H9 (cell line): Measurements from ENCODE around the gene LRRN1. TPM values are rescaled to one million over a fixed set of nuclear protein-coding genes. Genes with fewer than 3 reads are reported as not detected.

Experiments
- DNase-seq: peaks from one replicate; pipeline ENCODE4 v3.0.0-alpha.2; 2017
- H2AFZ ChIP-seq: one replicate; pipeline ENCODE4 v1.6.1; 2013; ENCODE audit warnings: mild to moderate bottlenecking, low read length, control low read depth, moderate library complexity
- H2AK5ac ChIP-seq: 2 replicates; pipeline ENCODE4 v1.6.1; 2013; ENCODE audit warnings: low read length, control low read depth, mixed read lengths; ENCODE audit not compliant: insufficient read length
- H2BK120ac ChIP-seq: one replicate; pipeline ENCODE4 v1.6.1; 2013; ENCODE audit warnings: low read depth, mild to moderate bottlenecking, low read length, control low read depth, inconsistent platforms; ENCODE audit not compliant: poor library complexity, severe bottlenecking
- H2BK12ac ChIP-seq: 2 replicates; pipeline ENCODE4 v1.6.1; 2013; ENCODE audit warnings: low read length, control low read depth, mixed read lengths, low read depth; ENCODE audit not compliant: insufficient read length
- H2BK15ac ChIP-seq: 2 replicates; pipeline ENCODE4 v1.6.1; 2013; ENCODE audit warnings: low read depth, low read length, control low read depth
- H2BK20ac ChIP-seq: one replicate; pipeline ENCODE4 v1.6.1; 2013; ENCODE audit warnings: low read depth, mild to moderate bottlenecking, low read length, control low read depth, inconsistent platforms; ENCODE audit not compliant: poor library complexity, severe bottlenecking
- H2BK5ac ChIP-seq: 2 replicates; pipeline ENCODE4 v1.6.1; 2013; ENCODE audit warnings: low read length, control low read depth, mixed read lengths; ENCODE audit not compliant: insufficient read length
- H3K14ac ChIP-seq: 2 replicates; pipeline ENCODE4 v1.6.1; 2013; ENCODE audit warnings: low read length, control low read depth; ENCODE audit not compliant: insufficient read depth
- H3K18ac ChIP-seq: 2 replicates; pipeline ENCODE4 v1.6.1; 2013; ENCODE audit warnings: low read depth, mild to moderate bottlenecking, mixed read lengths, low read length, control low read depth; ENCODE audit not compliant: insufficient read length
- H3K23ac ChIP-seq: 2 replicates; pipeline ENCODE4 v1.6.1; 2013; ENCODE audit warnings: low read length, control low read depth, mixed read lengths, low read depth; ENCODE audit not compliant: insufficient read length
- H3K23me2 ChIP-seq: 2 replicates; pipeline ENCODE4 v1.6.1; 2013; ENCODE audit warnings: low read depth, mild to moderate bottlenecking, mixed read lengths, low read length, control low read depth; ENCODE audit not compliant: insufficient read length, poor library complexity, severe bottlenecking
- H3K27ac ChIP-seq: 2 replicates; pipeline ENCODE4 v1.5.1; 2013; ENCODE audit warnings: low read length, control low read depth, mixed read lengths, low read depth; ENCODE audit not compliant: insufficient read length
- H3K27me3 ChIP-seq: 2 replicates; pipeline ENCODE4 v1.6.1; 2013; ENCODE audit warnings: low read length, control low read depth, inconsistent platforms; ENCODE audit not compliant: insufficient read depth
- H3K4ac ChIP-seq: 2 replicates; pipeline ENCODE4 v1.6.1; 2013; ENCODE audit warnings: low read depth, mild to moderate bottlenecking, control low read depth, inconsistent platforms, low read length, moderate library complexity
- H3K4me1 ChIP-seq: 2 replicates; pipeline ENCODE4 v1.6.1; 2013; ENCODE audit warnings: low read length, control low read depth, inconsistent platforms; ENCODE audit not compliant: insufficient read depth
- H3K4me2 ChIP-seq: 2 replicates; pipeline ENCODE4 v1.6.1; 2013; ENCODE audit warnings: low read length, control low read depth, mixed read lengths; ENCODE audit not compliant: insufficient read length, insufficient read depth
- H3K56ac ChIP-seq: 2 replicates; pipeline ENCODE4 v1.6.1; 2013; ENCODE audit warnings: low read depth, mild to moderate bottlenecking, mixed read lengths, low read length, control low read depth; ENCODE audit not compliant: insufficient read length
- H3K79me1 ChIP-seq: 2 replicates; pipeline ENCODE4 v1.6.1; 2013; ENCODE audit warnings: low read depth, mild to moderate bottlenecking, moderate library complexity, low read length, control low read depth, inconsistent platforms; ENCODE audit not compliant: insufficient read depth, poor library complexity, severe bottlenecking
- H3K79me2 ChIP-seq: 2 replicates; pipeline ENCODE4 v1.6.1; 2013; ENCODE audit warnings: low read length, control low read depth, inconsistent platforms; ENCODE audit not compliant: insufficient read depth
- H3K9ac ChIP-seq: 2 replicates; pipeline ENCODE4 v1.6.1; 2013; ENCODE audit warnings: low read length, control low read depth, mixed read lengths; ENCODE audit not compliant: insufficient read length; ENCODE audit errors: extremely low read depth
- H3K9me3 ChIP-seq: one replicate; pipeline ENCODE4 v1.6.1; 2013; ENCODE audit warnings: low read depth, low read length, inconsistent platforms; ENCODE audit not compliant: control insufficient read depth
- H3T11ph ChIP-seq: one replicate; pipeline ENCODE4 v1.6.1; 2013; ENCODE audit warnings: mild to moderate bottlenecking, low read length, control low read depth, inconsistent platforms
- H4K20me1 ChIP-seq: one replicate; pipeline ENCODE4 v1.6.1; 2013; ENCODE audit not compliant: control insufficient read depth, insufficient read length, insufficient read depth
- H4K5ac ChIP-seq: 2 replicates; pipeline ENCODE4 v1.6.1; 2013; ENCODE audit warnings: low read depth, mild to moderate bottlenecking, mixed read lengths, low read length, control low read depth; ENCODE audit not compliant: insufficient read length
- H4K8ac ChIP-seq: replicated peaks from 2 replicates; pipeline ENCODE4 v1.6.1; 2013; ENCODE audit warnings: low read length, control low read depth, mixed read lengths, low read depth; ENCODE audit not compliant: insufficient read length
- H4K91ac ChIP-seq: 2 replicates; pipeline ENCODE4 v1.6.1; 2013; ENCODE audit warnings: low read depth, mild to moderate bottlenecking, moderate library complexity, mixed read lengths, low read length, control low read depth; ENCODE audit not compliant: insufficient read length
- H3K27ac Mint-ChIP-seq, 3 experiments: 2 replicates in 2 of 3; 3 replicates in 1 of 3; pipeline ENCODE4 v1.8.0; 2020 to 2021; ENCODE audit warnings: mixed read lengths in 3 of 3, mild to moderate bottlenecking in 1 of 3, moderate library complexity in 1 of 3
- H3K27me3 Mint-ChIP-seq: 2 replicates; pipeline ENCODE4 v1.8.0; 2021; ENCODE audit warnings: low read depth, mild to moderate bottlenecking, moderate library complexity, mixed read lengths
- H3K36me3 Mint-ChIP-seq, 3 experiments: 2 replicates in 2 of 3; 3 replicates in 1 of 3; pipeline ENCODE4 v1.8.0; 2020 to 2021; ENCODE audit warnings: low read depth in 3 of 3, mixed read lengths in 3 of 3; ENCODE audit not compliant: insufficient read depth in 1 of 3
- H3K4me1 Mint-ChIP-seq, 2 experiments: 2 replicates each; pipeline ENCODE4 v1.8.0; 2020; ENCODE audit warnings: mixed read lengths in 2 of 2
- H3K4me3 Mint-ChIP-seq, 2 experiments: 2 replicates in 1 of 2; 3 replicates in 1 of 2; pipeline ENCODE4 v1.8.0; 2020 to 2021; ENCODE audit warnings: mild to moderate bottlenecking in 2 of 2, mixed read lengths in 2 of 2, moderate library complexity in 1 of 2
- H3K9me3 Mint-ChIP-seq, 2 experiments: 2 replicates in 1 of 2; 3 replicates in 1 of 2; pipeline ENCODE4 v1.8.0; 2020; ENCODE audit warnings: mild to moderate bottlenecking in 2 of 2, mixed read lengths in 2 of 2, moderate library complexity in 1 of 2
- CTCF ChIP-seq: fragments of 200-600 bp; sonication (generic); conservative IDR thresholded peaks from 3 replicates; pipeline ENCODE4 v1.8.0; 2021; ENCODE audit warnings: antibody characterized with exemption, mild to moderate bottlenecking
- WGBS: extraction: QIAGEN DNeasy Blood & Tissue Kit; methylation state at CpG from one replicate; pipeline ENCODE4 v1.1.7; 2013; ENCODE audit warnings: missing lambda C conversion rate, low lambda C conversion rate, mixed read lengths; ENCODE audit not compliant: insufficient read length; ENCODE audit errors: extremely low coverage; 5-methylcytosine and 5-hydroxymethylcytosine counted together
- total RNA-seq: library from RNA; stranded (reverse); gene quantifications from 2 replicates; pipeline ENCODE4 v1.2.1, GENCODE V29; 2021

Gene LRRN1
- total RNA-seq, 1 experiment from 2014 or later: 269 TPM

GRCh38 chr3:3821777-3822176 is 22.5 kb downstream of the LRRN1 start:
- Histone ChIP-seq H2BK5ac (no peak overlapping the region), H3K23me2 (no peaks in the 10 kb centered on the region), H2AK5ac (no peak overlapping the region), H3K14ac (no peak overlapping the region), H4K91ac (no peak overlapping the region), H3K79me1 (peaks cover 9% of the 10 kb centered on the region), H2BK120ac (no peak overlapping the region), H4K5ac (no peak overlapping the region), H3K27me3 (no peaks in the 10 kb centered on the region), H4K20me1 (no peaks in the 10 kb centered on the region), H2AFZ (no peak overlapping the region), H3K27ac (no peak overlapping the region), H3K4me2 (no peak overlapping the region), H2BK20ac (no peak overlapping the region), H3K23ac (no peak overlapping the region), H3K9ac (no peak overlapping the region), H3K56ac (no peak overlapping the region), H3T11ph (no peak overlapping the region), H4K8ac (no peak overlapping the region), H3K79me2 (peaks cover 9% of the 10 kb centered on the region; the same call in 1 of the 2 replicates), H3K4me1 (no peaks in the 10 kb centered on the region; the same call in 1 of the 2 replicates), H3K9me3 (no peaks in the 10 kb centered on the region), H2BK15ac (no peak overlapping the region), H3K4ac (no peak overlapping the region), H3K18ac (no peak overlapping the region), H2BK12ac (no peak overlapping the region)
- H3K27me3 Mint-ChIP-seq: no peaks in the 10 kb centered on the region
- peaks cover 15 to 25% of the 10 kb centered on the region in 2 experiments for H3K4me1 Mint-ChIP-seq
- no CpG with 5 or more reads among the region's 4 CpGs for WGBS
- H3K4me3 Mint-ChIP-seq: no peak overlapping the region
- H3K9me3 Mint-ChIP-seq: no peaks in the 10 kb centered on the region
- no peak for TF ChIP-seq CTCF
- H3K27ac Mint-ChIP-seq: peak overlapping the region in 2 of 3 experiments; percentile 74 to 85; a peak in 3 of 7 replicates
- DNase-seq: no peak
- peaks cover 40 to 76% (median 71%) of the 10 kb centered on the region in 3 experiments for H3K36me3 Mint-ChIP-seq
